ENCODE results near the gene MAD1L1. TPM values are rescaled to one million over a fixed set of nuclear protein-coding genes. Genes with fewer than 3 reads are reported as not detected.
A peak's percentile ranks its signal among the peaks of the same experiment; 100 is the strongest.
"Not testable (repeated sequence)": the region's sequence is repeated elsewhere in the genome, so short reads cannot be mapped to it uniquely, and the experiment has no call there.

The MAD1L1 gene
- total RNA-seq, 1 donor from 2014 or later = 32.3 TPM

DNA sequence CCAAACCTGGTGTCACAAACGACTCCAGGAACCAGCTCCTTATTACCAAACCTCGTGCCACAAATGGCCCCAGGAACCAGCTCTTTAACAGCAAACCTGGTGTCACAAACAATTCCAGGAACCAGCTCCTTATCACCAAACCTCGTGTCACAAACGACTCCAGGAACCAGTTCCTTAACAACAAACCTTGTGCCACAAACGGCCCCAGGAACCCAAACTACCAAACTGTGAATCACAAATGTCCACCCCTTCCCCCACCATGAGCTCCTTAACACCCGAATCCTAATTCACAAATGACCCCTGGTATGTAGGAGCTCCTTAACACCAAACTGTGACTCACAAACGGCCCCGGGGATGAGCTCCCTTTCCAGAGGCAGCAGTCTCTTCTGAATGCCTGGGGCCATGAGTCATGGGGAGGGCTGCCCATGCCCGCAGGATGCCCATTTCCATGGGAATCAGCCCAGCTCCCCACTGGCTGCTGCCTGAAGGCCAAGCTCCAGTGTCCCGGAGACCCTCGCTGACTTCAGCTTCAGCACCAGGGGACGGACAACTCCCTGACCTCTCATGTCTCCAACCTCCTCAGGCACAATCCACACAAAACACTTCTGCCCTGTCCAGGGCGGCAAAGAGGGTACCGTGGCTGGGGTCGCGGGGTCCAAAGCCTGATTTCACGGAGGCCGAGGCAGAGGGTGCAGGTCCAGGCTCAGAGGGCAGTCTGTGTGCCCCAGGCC lies 349.5 kb downstream of the MAD1L1 start:
- H3K4me2 ChIP-seq (ENCODE audit: low read length) = peak overlapping the region; percentile 73
- peaks cover 4% of the 10 kb centered on the region for H3K36me3 Mint-ChIP-seq (ENCODE audit: low read depth, unreplicated experiment)
- H3K27ac ChIP-seq (ENCODE audit: low read depth, low read length) = no peak overlapping the region
- DNase-seq (ENCODE audit: low read depth) (peak; percentile 76), FAIRE-seq (no peak)
- H3K9me3 ChIP-seq (ENCODE audit: insufficient read depth, low read depth, low read length) = peaks cover 3% of the 10 kb centered on the region
- no peak overlapping the region for H2AFZ ChIP-seq (ENCODE audit: low read depth, low read length)
- H3K27me3 ChIP-seq (ENCODE audit: insufficient read depth, low read length) = no peaks in the 10 kb centered on the region
- no peak overlapping the region for H3K4me3 ChIP-seq (ENCODE audit: insufficient read depth, low read depth, low read length)
- no peaks in the 10 kb centered on the region for H3K79me2 ChIP-seq (ENCODE audit: insufficient read depth, low read length)
- no peak for TF ChIP-seq EZH2 (IDR thresholded peaks at IDR 0.05; ENCODE audit: insufficient read depth, low read length)
- TF ChIP-seq, protein P1, sequence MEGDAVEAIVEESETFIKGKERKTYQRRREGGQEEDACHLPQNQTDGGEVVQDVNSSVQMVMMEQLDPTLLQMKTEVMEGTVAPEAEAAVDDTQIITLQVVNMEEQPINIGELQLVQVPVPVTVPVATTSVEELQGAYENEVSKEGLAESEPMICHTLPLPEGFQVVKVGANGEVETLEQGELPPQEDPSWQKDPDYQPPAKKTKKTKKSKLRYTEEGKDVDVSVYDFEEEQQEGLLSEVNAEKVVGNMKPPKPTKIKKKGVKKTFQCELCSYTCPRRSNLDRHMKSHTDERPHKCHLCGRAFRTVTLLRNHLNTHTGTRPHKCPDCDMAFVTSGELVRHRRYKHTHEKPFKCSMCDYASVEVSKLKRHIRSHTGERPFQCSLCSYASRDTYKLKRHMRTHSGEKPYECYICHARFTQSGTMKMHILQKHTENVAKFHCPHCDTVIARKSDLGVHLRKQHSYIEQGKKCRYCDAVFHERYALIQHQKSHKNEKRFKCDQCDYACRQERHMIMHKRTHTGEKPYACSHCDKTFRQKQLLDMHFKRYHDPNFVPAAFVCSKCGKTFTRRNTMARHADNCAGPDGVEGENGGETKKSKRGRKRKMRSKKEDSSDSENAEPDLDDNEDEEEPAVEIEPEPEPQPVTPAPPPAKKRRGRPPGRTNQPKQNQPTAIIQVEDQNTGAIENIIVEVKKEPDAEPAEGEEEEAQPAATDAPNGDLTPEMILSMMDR (IDR thresholded peaks at IDR 0.05; ENCODE audit: insufficient read depth, low read depth, low read length) = no peak
- H3K27me3 Mint-ChIP-seq (ENCODE audit: low read depth, unreplicated experiment) = no peaks in the 10 kb centered on the region
- H3K9me3 Mint-ChIP-seq (ENCODE audit: unreplicated experiment) = no peaks in the 10 kb centered on the region
- peak overlapping the region; percentile 45 for H3K4me3 Mint-ChIP-seq (ENCODE audit: unreplicated experiment)
- H3K4me1 Mint-ChIP-seq (ENCODE audit: low read depth, unreplicated experiment) = peaks cover 21% of the 10 kb centered on the region
- H3K4me1 ChIP-seq (ENCODE audit: insufficient read depth, low read length) = peaks cover 19% of the 10 kb centered on the region
- no peaks in the 10 kb centered on the region for H3K36me3 ChIP-seq (ENCODE audit: insufficient read depth, low read length)
- H3K9ac ChIP-seq (ENCODE audit: low read length) = peak overlapping the region; percentile 12
- peak overlapping the region; percentile 34 for H3K27ac Mint-ChIP-seq (ENCODE audit: unreplicated experiment)
- H4K20me1 ChIP-seq (ENCODE audit: insufficient read depth, low read length) = peaks cover 43% of the 10 kb centered on the region

DNA sequence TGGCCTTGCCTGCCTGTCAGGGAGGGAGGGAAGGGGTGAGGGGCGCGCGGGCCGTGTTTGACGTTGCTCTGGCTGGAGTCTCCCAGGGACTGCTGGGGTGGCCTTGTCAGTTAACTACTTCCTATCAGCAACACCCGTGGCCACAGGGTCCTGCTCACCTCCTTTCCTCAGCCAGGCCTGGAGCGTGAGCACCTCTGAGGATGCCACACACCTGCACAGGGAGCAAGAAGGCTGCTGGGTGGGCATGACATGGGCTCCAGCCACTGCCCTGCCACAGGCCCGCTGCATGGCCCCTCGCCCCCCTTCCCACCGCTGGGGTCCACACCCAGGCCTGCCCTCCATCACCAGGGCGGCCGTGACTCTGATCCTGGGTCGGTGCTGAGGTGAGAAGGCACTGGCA lies 350.3 kb downstream of the MAD1L1 start:
- H3K9ac ChIP-seq (ENCODE audit: low read length) = no peak overlapping the region
- H3K4me1 ChIP-seq (ENCODE audit: insufficient read depth, low read length) = peaks cover 19% of the 10 kb centered on the region
- no peak overlapping the region for H2AFZ ChIP-seq (ENCODE audit: low read depth, low read length)
- FAIRE-seq (no peak), DNase-seq (ENCODE audit: low read depth) (no peak)
- Mint-ChIP-seq H3K27ac (ENCODE audit: unreplicated experiment) (peak overlapping the region; percentile 63), H3K27me3 (ENCODE audit: low read depth, unreplicated experiment) (no peaks in the 10 kb centered on the region), H3K9me3 (ENCODE audit: unreplicated experiment) (no peaks in the 10 kb centered on the region), H3K36me3 (ENCODE audit: low read depth, unreplicated experiment) (peaks cover 2% of the 10 kb centered on the region), H3K4me1 (ENCODE audit: low read depth, unreplicated experiment) (peaks cover 21% of the 10 kb centered on the region), H3K4me3 (ENCODE audit: unreplicated experiment) (no peak overlapping the region)
- no peak overlapping the region for H3K4me3 ChIP-seq (ENCODE audit: insufficient read depth, low read depth, low read length)
- no peaks in the 10 kb centered on the region for H3K79me2 ChIP-seq (ENCODE audit: insufficient read depth, low read length)
- H3K4me2 ChIP-seq (ENCODE audit: low read length) = peak overlapping the region; percentile 73
- TF ChIP-seq, protein P1 (IDR thresholded peaks at IDR 0.05; ENCODE audit: insufficient read depth, low read depth, low read length) = no peak
- no peak for TF ChIP-seq EZH2 (IDR thresholded peaks at IDR 0.05; ENCODE audit: insufficient read depth, low read length)
- peaks cover under 1% of the 10 kb centered on the region for H3K9me3 ChIP-seq (ENCODE audit: insufficient read depth, low read depth, low read length)
- H4K20me1 ChIP-seq (ENCODE audit: insufficient read depth, low read length) = peaks cover 36% of the 10 kb centered on the region
- H3K27me3 ChIP-seq (ENCODE audit: insufficient read depth, low read length) = no peaks in the 10 kb centered on the region
- no peak overlapping the region for H3K27ac ChIP-seq (ENCODE audit: low read depth, low read length)
- H3K36me3 ChIP-seq (ENCODE audit: insufficient read depth, low read length) = no peaks in the 10 kb centered on the region

DNA sequence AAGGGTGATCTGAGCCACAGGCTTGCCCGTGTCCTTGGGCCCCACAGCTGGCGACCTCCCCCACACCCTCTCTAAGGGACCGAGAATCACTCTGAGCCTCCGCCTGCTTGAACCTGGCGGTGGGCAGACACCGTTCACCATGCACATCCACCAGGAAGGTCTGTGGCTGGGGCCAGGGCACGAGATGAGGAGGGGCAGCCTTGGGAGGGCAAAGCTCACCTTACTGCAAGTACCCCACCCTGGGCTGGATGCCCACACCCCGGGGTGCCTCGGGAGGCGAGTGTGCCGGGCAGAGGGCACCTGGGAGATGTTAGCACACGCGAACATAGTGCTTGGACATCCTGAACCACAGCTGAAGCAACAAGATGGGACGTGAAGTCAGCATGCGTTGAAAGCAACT lies 350.8 kb downstream of the MAD1L1 start:
- Histone ChIP-seq H3K4me3 (ENCODE audit: insufficient read depth, low read depth, low read length) (no peak overlapping the region), H3K27me3 (ENCODE audit: insufficient read depth, low read length) (no peaks in the 10 kb centered on the region), H3K4me2 (ENCODE audit: low read length) (no peak overlapping the region), H3K9me3 (ENCODE audit: insufficient read depth, low read depth, low read length) (no peaks in the 10 kb centered on the region), H3K79me2 (ENCODE audit: insufficient read depth, low read length) (no peaks in the 10 kb centered on the region), H2AFZ (ENCODE audit: low read depth, low read length) (no peak overlapping the region), H3K36me3 (ENCODE audit: insufficient read depth, low read length) (no peaks in the 10 kb centered on the region), H3K27ac (ENCODE audit: low read depth, low read length) (no peak overlapping the region), H3K4me1 (ENCODE audit: insufficient read depth, low read length) (peaks cover 19% of the 10 kb centered on the region), H3K9ac (ENCODE audit: low read length) (no peak overlapping the region), H4K20me1 (ENCODE audit: insufficient read depth, low read length) (peaks cover 31% of the 10 kb centered on the region)
- no peak overlapping the region for H3K4me3 Mint-ChIP-seq (ENCODE audit: unreplicated experiment)
- peaks cover 21% of the 10 kb centered on the region for H3K4me1 Mint-ChIP-seq (ENCODE audit: low read depth, unreplicated experiment)
- DNase-seq (ENCODE audit: low read depth) = no peak
- no peaks in the 10 kb centered on the region for H3K9me3 Mint-ChIP-seq (ENCODE audit: unreplicated experiment)
- FAIRE-seq = no peak
- TF ChIP-seq, protein P1 (IDR thresholded peaks at IDR 0.05; ENCODE audit: insufficient read depth, low read depth, low read length) = no peak
- no peak for TF ChIP-seq EZH2 (IDR thresholded peaks at IDR 0.05; ENCODE audit: insufficient read depth, low read length)
- H3K27me3 Mint-ChIP-seq (ENCODE audit: low read depth, unreplicated experiment) = no peaks in the 10 kb centered on the region
- peak overlapping the region; percentile 63 for H3K27ac Mint-ChIP-seq (ENCODE audit: unreplicated experiment)
- H3K36me3 Mint-ChIP-seq (ENCODE audit: low read depth, unreplicated experiment) = peaks cover 2% of the 10 kb centered on the region

DNA sequence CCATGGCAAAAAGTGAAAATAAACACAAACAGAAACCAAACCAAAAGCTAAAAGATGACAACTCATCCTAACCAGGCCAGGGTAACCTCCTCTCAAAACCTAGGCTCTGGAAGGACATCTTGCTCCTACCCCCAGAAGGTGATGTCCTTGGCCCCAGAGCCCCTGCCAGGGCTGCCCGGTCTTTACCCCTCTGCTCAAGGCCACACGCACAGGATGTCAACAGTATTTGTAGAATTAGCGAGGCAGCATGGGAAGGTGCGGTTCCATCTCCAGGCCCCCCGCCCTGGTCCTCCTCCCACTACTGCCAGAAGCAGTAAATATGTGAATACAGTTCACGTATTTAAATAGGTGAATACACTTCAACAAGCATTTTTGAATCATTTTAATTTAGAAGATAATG lies 356.1 kb downstream of the MAD1L1 start:
- H3K79me2 ChIP-seq (ENCODE audit: insufficient read depth, low read length); H3K27me3 ChIP-seq (ENCODE audit: insufficient read depth, low read length); H3K4me2 ChIP-seq (ENCODE audit: low read length); H3K9me3 Mint-ChIP-seq (ENCODE audit: unreplicated experiment); H3K4me3 Mint-ChIP-seq (ENCODE audit: unreplicated experiment); H3K27ac ChIP-seq (ENCODE audit: low read depth, low read length); H3K4me1 Mint-ChIP-seq (ENCODE audit: low read depth, unreplicated experiment); H4K20me1 ChIP-seq (ENCODE audit: insufficient read depth, low read length); H3K9ac ChIP-seq (ENCODE audit: low read length); H3K4me1 ChIP-seq (ENCODE audit: insufficient read depth, low read length); H3K36me3 Mint-ChIP-seq (ENCODE audit: low read depth, unreplicated experiment); DNase-seq (ENCODE audit: low read depth); H3K36me3 ChIP-seq (ENCODE audit: insufficient read depth, low read length); H3K27me3 Mint-ChIP-seq (ENCODE audit: low read depth, unreplicated experiment); FAIRE-seq; H2AFZ ChIP-seq (ENCODE audit: low read depth, low read length); H3K9me3 ChIP-seq (ENCODE audit: insufficient read depth, low read depth, low read length); H3K4me3 ChIP-seq (ENCODE audit: insufficient read depth, low read depth, low read length); H3K27ac Mint-ChIP-seq (ENCODE audit: unreplicated experiment): not testable (repeated sequence)
